Measurements from ENCODE around the gene RASIP1. TPM values are rescaled to one million over a fixed set of nuclear protein-coding genes. Genes with fewer than 3 reads are reported as not detected.

The RASIP1 gene
- total RNA-seq, 1 experiment from 2014 or later: 0.14 TPM

GRCh38 chr19:48756212-48756611 lies 15.8 kb upstream of the RASIP1 start:
- no peak for DNase-seq (ENCODE audit: low spot score)

GRCh38 chr19:48755787-48756186 lies 15.4 kb upstream of the RASIP1 start:
- no peak for DNase-seq (ENCODE audit: low spot score)

DNA sequence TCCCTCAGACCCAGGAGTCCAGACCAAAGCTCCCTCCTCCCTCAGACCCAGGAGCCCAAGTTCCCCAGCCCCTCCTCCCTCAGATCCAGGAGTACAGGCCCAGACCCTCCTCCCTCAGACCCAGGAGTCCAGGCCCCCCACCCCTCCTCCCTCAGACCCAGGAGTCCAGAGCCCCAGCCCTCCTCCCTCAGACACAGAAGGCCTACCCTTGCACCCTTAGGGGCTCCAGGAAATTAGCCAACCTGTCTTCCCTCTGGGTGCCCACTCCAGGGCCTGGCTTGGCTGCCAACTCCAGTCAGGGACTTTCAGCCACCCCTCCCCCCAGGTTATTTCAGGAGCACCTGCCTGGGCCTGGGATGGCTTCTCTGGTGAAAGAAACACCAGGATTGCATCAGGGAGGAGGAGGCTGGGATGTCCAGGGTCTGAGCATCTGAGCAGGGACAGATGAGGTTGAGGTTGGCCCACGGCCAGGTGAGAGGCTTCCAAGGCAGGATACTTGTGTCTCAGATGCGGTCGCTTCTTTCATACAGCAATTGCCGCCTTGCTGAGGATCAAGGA lies 14.8 kb upstream of the RASIP1 start, which contains the start of gene FGF21:
Gene FGF21, plus strand, starts transcription at position 441 of the 558 bp plus-strand sequence. CDS start 713 bp downstream, outside the sequence.
- DNase-seq (ENCODE audit: low spot score): no peak

DNA sequence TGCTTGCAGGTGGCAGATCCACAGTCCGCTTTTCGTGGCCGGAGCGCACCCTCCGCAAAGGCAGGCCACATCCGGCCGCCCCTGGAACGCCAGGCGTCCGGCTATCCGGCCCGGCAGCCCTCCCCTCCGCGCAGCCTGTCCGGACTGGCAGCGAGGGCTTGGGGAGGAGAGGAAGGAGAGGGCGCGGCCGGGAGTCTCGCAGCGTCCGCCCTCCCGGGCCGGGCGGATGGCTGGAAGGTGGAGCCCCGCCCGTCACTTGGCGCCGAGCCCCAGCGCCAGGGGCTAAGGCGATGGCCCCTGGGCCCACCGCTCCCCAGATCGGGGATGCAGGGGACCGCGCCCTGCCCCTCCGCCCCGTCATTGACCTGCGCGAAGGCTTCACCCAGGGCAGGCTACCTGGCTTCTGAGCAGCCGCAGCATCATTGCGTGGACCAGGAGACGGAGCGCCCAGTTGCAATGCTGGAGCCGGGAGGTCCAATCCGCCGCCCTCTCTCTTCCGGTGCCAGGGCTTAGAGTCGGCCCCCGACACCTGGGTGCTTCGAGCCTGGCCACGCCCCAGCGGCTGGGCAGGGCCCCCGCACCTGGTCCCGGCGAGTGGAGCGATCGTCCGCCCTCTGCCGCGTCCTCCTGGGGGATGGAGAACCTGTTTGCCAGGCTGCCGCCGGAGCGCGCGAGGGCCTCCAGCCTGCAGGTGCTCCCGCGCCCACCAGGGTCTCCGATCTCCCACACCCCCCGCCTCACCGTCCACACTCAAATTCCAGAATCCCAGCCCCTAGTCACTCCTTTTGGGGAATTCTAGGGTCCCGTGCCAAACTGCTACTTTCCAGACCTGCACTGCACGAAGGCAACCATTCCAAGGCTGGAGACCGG lies 12.3 kb upstream of the RASIP1 start, which contains the start of gene FUT1:
Gene FUT1, minus strand, starts transcription at position 146 of the 870 bp plus-strand sequence. CDS start 1,360 bp downstream, outside the sequence.
- no peak for DNase-seq (ENCODE audit: low spot score)

GRCh38 chr19:48751845-48752495 lies 11.6 kb upstream of the RASIP1 start:
- no peak for DNase-seq (ENCODE audit: low spot score)

DNA sequence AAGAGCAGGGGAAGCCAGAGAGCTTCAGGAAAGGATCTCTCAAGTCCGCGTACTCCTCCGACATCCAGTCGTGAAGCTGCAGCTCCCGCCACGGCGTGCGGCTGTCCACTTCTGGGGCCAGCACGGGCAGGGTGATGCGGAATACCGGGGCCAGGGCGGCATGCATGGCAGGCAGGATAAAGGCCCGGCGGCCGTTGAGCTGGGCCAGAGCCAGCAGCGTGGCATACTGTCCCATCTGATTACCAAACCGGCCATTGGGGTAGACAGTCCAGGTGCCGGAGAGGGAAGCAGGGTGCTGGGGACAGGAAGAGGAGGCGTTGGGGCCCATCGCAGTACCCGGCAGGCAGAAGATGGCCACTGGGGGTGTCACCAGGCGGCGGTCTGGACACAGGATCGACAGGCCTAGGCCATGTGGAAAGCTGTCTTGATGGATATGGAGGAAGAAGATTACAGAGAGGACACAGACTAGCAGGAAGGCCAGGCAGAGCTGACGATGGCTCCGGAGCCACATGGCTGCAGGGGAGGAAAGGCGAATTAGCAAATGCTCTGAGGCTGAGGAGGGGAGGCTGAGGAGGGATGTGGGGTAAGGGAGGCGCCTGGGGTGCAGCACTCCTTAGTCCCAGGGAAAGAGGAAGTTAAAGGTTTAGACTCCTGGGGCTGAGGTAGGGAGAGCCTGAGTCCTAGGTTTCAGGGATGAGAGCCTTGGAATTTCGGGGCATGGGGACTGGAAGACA lies 10.5 kb upstream of the RASIP1 start:
- no peak for DNase-seq (ENCODE audit: low spot score)

DNA sequence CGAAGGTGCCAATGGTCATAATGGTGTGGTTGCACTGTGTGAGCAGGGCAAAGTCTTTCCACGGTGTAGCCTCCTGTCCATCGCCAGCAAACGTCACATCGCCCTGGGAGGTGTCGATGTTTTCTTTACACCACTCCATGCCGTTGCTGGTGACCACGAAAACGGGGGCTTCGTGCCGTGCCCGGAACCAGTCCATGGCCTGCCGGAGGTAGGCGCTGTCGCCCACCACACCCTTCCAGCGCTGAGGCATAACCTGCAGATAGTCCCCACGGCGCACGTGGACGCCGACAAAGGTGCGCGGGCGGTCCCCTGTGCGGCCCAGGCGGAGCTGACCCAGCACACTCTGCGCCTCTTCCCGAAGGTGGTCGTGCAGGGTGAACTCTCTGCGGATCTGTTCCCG lies 9.9 kb upstream of the RASIP1 start:
- no peak for DNase-seq (ENCODE audit: low spot score)

DNA sequence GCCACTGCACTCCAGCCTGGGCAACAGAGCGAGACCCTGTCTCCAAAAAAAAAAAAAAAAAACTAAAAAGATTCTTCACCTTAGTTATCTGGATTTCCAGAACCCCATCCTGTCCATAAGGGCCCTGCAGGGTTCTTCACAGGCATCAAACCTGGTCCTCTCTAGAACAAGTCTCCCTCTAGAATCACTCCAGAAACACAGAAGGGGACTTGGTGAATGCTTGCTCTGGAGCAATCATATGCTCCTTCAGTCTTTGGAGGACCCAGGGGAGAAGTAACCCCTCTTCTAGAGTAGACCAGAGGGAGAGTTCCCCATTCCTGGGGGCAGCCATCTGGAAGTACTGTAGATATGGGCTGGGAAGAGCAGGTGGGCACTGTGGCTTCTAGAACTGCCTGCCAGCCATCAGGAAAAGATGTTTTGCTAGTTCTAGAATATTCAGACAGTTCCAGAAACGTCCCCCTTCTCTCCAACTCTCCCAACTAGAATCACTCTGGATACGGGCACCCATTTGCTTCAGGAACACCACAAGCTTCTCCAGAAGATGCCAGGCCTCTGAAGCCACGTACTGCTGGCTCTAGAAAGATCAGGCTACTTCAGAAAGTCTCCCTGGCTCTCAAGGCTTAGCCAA lies 9.3 kb upstream of the RASIP1 start:
- no peak for DNase-seq (ENCODE audit: low spot score)

- DNase-seq (ENCODE audit: low spot score): peak; percentile 59
Measured at GRCh38 chr19:48746738-48747575, 6.5 kb upstream of the RASIP1 start, which contains the start of gene IZUMO1. Gene IZUMO1 (minus strand): TSS chr19:48746909. CDS start chr19:48745859, 1,050 bp downstream.

GRCh38 chr19:48746110-48746509 lies 5.7 kb upstream of the RASIP1 start:
- DNase-seq (ENCODE audit: low spot score): no peak

GRCh38 chr19:48745208-48745995 lies 5.0 kb upstream of the RASIP1 start:
- DNase-seq (ENCODE audit: low spot score): peak; percentile 58

DNA sequence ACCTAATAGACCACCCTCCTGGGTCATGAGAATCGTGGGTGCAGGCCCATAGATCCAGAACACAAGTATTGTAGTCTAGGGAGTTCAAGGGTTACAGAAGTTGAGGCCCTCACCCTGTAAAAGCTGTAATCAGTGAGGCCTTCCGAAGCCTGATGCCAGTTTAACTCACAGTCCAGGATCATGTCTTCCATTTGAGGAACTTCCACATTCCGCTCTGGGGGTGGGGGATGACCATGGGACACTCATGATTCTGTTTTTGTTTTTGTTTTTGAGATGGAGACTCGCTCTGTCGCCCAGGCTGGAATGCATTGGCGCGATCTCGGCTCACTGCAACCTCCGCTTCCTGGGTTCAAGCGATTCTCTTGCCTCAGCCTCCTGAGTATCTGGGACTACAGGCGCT lies 1.7 kb upstream of the RASIP1 start:
- no peak for DNase-seq (ENCODE audit: low spot score)

- no peak for DNase-seq (ENCODE audit: low spot score)
Measured at GRCh38 chr19:48741129-48741999, 954 bp upstream of the RASIP1 start.

GRCh38 chr19:48739404-48740163 lies 826 bp downstream of the RASIP1 start:
- DNase-seq (ENCODE audit: low spot score): no peak

- DNase-seq (ENCODE audit: low spot score): peak; percentile 81
Measured at GRCh38 chr19:48738557-48739403, 1.6 kb downstream of the RASIP1 start.

DNA sequence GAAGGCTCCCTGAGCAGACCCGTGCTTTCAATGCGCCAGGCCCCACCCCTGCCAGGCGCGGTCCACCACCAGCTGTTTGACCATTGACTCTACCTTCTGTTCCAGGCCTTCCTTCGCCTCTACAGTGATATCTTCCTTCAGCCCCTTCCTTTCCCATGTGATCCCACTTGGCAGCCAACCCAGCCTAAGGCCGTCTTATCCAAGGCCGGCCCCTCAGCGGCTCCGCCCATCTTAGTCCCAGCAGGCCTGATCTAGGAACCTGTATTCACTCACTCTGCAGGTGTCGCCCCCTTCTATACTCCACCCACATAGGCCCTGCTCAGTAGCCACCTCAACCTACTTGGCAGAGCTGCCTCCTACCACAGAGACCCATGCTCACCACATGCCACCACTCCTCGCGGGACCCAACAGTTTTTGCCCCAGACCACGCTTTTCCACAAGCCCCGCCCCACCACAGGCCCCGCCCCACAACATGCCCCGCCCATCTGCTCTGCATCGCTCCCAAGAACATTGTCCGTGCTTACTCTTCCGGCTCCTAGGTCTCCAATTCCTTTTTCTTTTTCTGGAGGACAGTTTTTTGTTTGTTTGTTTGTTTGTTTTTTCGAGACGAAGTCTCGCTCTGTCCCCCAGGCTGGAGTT lies 2.9 kb downstream of the RASIP1 start:
- no peak for DNase-seq (ENCODE audit: low spot score)
